NCI-H2227 (cell line): Measurements from ENCODE around the gene TNS3.

Experiments used
- DNase-seq: peaks from one replicate; lab custom pipeline; 2025; ENCODE audit not compliant: unreplicated experiment; lab: John Stamatoyannopoulos, UW

Gene TNS3

DNA sequence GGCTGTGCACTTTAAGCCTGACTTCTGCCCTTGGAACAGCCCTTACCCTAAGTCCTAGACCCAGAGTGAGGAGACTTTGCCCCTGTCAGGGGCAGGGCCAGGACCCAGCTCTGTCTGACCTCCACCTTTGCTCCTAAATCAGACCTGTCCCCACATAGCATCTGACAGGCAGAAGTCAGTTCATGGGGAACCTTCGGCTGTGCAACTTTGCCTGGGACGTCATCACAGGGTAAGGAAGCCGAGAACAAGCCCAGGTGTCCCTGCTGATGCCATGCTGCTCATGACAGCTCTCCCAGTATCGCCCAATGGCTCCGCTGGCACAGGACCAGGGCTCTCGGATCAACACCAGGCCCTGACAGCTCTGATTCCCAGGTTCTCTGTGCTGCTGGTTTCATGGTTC is 55.4 kb downstream of the TNS3 start:
- DNase-seq: no peak

DNA sequence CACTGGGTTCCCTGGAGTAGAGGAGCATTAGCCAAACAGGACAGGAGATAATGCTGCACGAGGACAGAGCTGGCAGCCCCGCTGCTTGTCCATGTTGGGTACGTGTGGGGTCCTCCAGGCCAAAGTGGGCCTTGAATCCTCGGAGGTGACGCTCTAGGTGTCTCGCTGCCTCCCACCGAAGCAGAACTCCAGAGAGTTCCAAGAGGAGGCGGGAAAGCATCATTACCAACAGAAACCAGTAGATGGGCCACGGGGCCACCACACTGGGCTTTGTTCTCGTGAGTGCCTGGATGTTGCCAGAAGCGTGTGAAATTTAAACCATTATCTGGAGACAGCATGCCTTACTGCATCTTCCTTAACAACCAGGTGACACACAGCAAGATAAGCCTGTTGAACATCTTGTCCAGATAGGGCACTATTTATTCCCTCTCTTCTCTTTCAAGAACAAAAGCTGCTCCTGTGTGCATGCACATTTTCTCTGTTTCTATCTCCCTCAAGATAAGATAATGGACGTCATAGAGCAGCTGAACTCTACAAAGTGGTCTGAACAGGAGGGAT is 56.8 kb downstream of the TNS3 start:
- no peak for DNase-seq

DNA sequence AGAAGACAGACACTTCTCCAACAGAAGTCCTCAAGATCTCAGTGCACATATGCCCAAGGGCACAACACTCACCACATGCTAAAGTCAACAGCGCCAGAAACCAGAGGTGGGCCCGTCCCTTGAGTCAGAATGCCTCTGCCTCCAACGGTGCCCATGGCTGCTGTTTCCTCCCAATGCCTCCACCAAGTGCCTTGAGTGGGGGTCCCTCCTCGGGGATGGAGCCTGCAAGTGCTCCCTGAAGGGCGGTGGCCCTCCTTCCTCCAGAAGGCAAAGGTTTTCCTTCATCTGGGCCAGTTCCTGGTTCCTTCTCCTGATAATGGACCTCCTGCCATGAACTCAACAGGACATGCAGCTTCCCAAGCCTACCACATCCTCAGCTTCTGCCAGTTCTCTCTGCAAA is 58.5 kb downstream of the TNS3 start:
- no peak for DNase-seq

- DNase-seq: no peak
These were observed 59.9 kb downstream of the TNS3 start for GRCh38 chr7:47521816-47522561.

- DNase-seq: no peak
These were observed 60.7 kb downstream of the TNS3 start for GRCh38 chr7:47521011-47521795.

DNA sequence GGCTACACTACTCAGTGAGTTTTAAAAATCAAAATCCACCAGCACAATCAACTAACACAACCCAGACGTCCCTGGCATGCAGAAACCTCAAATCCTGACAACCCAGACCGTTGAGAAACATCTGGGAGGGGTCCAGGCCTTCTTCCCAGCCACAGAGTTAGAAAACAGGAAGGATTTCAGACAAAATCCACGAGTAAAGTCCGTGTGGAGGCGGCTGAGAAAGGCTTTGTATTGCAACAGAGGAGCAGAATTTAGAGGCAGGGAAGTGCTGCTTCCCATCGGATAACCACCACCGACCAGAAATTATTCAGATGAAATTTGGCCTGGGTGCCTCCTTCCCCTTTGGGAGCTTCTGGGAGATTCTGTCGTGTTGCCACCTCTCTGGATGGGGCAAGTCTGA is 61.5 kb downstream of the TNS3 start:
- no peak for DNase-seq

DNA sequence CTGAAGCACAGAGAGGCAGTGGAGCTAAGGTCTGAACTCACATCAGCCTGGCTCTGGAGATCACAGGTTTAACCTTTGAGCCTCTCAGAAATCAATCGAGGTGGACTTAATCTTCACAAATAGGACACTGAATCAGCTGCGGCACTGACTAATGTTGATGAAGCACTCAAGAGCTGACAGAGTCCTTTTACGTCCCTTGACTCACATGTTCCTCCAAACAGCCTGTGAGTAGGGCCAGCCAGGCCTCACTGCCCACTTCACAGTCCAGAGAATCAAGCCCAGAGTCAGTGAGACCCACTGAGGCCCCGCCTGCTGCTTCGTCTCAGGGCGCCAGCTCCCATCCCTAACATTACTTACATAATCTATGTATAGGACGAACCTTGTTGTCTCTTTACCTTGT is 63.1 kb downstream of the TNS3 start:
- DNase-seq: no peak

DNA sequence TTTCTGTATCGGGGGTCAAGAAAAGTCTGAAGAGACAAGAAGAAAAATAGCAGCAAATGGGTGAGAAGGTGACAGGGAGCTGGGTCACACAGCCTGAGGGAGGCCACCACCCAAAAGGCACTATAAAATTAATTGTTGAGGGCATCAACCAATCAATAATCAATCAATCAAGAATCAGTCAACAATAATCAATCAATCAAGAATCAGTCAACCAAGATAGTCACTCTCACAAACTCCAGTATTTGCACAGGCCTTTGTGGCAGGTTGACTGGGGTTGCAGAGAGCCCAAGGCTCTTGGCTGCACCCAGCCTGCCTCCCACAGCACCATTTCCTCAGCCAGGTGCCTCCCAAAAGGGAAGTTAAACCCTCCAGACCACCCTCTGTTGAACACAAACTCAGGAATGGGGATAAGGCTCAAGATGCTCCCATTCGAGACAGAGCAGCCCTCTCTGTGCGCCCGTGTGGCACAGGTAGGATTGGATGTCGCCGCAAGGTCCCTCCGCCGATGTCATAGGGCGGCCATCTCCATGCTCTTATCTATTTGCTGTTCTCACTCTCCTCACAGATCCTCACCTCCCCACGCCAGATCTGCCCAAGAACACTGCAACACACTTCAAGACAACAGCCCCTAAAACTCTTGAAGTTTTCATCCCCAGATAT is 64.0 kb downstream of the TNS3 start:
- DNase-seq: no peak

GRCh38 chr7:47516985-47517600 is 64.8 kb downstream of the TNS3 start:
- DNase-seq: no peak

- DNase-seq: no peak
These were observed 65.5 kb downstream of the TNS3 start for GRCh38 chr7:47516386-47516785.

GRCh38 chr7:47515305-47515834 is 66.5 kb downstream of the TNS3 start:
- no peak for DNase-seq

- no peak for DNase-seq
These were observed 67.1 kb downstream of the TNS3 start for GRCh38 chr7:47514818-47515217.

DNA sequence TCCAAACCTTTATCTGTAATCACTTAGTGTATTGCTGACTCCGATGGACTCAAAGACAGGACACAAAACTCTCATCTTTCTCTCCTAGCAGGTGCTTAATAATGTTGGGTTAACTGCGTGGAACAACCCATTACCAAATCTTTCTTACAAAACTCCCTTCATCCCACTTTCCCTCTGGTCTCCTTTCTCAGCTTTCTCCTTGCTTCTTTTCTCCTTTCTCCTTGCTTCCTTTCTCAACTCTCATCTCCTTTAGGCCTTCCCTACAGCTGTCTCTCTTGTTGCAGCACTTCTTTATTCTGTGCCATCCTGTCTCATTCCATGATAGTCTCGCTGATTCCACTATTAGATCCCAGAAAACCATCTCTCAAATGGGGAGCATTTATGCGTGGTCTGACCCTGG is 67.5 kb downstream of the TNS3 start:
- no peak for DNase-seq

GRCh38 chr7:47513741-47514241 is 68.1 kb downstream of the TNS3 start:
- DNase-seq: no peak

DNA sequence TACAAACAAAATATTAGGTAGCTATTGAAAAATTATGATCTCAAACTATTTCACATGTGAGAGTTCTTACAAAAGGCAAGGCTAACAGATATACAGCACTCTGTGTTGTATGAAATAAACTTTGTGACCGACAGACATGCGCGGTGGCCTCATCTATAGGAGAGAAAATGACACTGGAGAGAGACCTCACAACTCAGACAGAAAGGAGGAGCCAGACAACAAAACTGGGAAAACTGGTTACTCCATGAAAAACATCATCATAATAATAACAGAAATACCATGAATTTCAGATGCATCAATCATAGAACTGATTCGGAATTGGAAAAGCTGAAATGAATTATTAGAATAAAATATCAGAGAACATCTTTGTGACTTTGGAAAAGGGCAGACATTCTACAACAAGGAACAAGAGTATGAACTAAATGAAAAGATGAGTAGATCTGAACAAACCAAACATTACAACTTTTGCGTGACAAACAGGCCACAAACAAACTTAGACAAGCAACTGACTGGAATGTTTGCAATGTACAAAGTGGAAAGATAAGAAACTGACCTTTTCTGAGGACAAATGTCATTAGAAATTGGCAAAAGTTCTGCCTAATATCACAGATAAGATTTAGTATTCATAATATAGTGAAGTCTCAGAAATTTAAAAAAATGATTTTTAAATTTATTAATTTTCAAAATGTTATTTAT is 69.3 kb downstream of the TNS3 start:
- no peak for DNase-seq

DNA sequence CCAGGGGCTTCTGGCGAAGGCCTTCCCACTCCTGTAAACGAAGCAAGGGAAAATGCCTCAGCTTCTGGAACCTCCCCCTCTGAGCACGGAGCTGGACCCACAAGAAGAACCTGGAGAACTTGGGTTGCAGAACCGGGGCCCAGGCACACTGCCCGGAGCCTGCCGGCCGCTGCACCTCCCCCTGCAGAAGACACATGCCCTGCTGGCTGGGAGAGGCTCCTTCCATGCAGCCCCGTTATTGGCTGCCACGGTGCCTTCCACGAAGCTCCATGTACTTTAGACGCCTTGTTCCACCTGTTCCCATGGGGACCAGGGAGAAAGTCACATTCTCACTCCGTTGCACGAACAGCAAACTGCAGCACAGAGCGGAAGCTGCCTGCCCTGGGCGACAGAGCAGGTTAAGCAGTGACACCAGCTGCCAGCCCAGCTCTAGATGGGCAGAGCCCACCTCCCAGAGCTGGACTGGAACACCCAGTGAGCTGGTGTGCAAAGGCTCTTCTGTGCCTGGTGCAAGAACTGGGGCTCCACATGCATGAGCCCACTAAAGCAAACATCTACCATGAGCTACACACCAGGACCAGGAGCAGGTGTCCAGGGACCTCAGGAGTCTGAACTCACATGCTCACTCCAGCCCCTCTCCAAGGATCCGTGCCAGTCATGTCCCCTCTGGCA is 70.1 kb downstream of the TNS3 start:
- DNase-seq: no peak

DNA sequence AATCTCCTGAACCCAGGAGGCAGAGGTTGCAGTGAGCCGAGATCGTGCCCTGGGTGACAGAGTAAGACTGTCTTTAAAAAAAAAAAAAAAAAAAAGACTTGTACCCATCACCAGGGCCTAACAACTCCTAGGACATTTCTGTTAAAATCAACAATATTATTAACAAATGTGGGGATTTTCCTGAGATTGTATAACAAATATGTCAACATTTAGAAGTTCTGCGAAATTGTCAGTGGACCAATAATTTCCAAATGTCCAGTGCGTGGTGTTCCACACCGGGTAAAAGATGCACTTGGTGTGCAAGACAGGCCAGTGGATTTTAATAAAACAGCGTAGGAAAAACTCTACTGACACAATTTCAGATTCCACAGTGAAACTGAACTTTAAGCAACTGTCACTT is 71.1 kb downstream of the TNS3 start:
- DNase-seq: no peak

DNA sequence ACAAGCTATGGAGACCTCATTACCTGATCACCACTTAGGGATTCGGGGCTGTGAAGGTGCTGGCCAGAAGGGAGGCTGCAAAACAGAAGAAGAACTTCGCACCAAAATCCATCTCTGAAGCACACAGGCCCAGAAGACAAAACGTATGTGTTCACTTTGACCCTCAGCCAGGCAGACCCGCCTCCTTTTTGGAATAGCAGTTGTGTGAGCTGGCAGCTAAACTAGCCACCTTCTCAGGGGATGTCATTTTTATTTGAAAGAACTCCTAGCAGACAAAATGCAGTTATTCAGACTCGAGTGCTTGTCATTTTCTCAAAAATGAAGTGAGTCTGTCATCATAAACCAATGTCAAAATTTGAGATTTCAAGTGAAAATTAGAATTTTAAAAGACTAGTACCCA is 71.7 kb downstream of the TNS3 start:
- DNase-seq: no peak

DNA sequence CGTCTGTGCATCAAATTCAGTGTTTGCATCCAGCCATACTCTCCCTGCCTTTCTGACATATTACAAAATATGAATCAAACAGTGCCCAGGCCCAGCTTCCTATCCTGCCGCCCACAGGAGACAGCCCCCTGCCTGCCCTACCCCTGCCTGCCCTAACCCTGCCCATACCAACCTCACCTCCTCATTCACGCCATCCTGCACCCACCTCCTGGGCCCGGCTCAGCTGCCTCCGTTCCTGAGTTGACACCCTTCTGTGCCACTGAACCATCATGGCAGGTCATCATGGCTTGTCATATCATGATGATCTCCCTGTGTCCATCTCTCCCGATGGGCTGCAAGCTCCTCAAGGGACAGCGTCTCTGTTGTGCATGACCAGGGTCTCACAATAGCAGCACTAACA is 72.3 kb downstream of the TNS3 start:
- no peak for DNase-seq
